ENCODE measurements around the gene SUPV3L1. TPM values are rescaled to one million over a fixed set of nuclear protein-coding genes. Genes with fewer than 3 reads are reported as not detected.

Gene SUPV3L1
- polyA plus RNA-seq, 12 donors = 27.4 to 52.7 (median 32.3) TPM; not detected in 1

DNA sequence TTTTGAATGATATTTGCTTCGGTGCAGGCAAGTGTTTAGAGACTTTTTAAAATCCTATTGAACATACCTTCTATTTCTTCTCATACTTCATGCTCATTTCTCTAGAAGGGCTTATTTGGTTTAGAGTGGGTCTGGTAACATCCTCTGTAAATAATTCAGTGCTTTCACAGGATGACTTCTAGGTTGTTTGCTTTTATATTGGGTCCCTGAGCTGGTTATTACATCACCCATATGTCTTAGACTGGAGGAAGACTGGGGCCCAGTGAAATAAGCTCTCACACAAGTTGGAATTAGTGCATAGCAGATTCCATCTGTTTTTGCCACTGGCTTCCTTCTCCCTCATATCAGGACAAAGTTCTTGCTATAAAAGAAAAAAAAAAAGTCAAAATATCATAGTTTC lies 6.5 kb downstream of the SUPV3L1 start:
- DNase-seq = no peak

DNA sequence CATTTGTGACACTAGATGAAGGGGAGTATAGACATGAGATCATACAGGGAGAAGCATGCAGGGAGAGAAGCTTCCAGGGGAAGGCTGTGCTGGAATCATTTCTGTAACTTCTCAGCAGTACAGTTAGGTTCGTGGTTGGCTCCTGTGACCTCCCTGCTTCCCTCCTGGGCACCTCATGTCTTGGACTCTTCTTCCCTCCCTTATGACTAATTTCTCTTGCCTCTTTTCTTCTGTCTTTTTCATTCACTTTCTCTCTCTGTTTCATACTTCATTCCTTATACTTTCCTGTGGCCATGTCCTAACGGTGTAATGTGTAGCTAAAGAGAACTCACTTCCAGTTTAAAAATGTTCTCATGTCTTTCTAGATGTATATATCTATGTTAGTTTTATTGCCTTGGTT lies 21.0 kb downstream of the SUPV3L1 start:
- no peak for DNase-seq

DNA sequence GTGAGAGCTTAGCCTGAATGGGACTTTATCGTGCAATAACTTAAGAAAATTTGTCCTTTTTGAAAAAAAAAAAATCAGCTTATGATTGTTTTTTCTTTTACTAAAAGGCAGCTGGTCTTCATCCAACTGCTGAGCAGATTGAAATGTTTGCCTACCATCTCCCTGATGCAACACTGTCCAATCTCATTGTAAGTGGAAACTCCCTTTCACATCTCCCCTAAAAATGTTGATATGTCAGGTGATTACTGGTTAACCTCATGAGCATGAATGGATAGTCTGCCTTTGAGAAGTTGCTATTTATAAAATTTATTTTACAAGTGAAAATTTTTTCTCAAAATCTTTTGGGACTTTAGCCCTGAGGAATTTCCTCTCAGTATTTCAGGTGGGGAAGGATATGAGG lies 22.3 kb downstream of the SUPV3L1 start:
- no peak for DNase-seq

DNA sequence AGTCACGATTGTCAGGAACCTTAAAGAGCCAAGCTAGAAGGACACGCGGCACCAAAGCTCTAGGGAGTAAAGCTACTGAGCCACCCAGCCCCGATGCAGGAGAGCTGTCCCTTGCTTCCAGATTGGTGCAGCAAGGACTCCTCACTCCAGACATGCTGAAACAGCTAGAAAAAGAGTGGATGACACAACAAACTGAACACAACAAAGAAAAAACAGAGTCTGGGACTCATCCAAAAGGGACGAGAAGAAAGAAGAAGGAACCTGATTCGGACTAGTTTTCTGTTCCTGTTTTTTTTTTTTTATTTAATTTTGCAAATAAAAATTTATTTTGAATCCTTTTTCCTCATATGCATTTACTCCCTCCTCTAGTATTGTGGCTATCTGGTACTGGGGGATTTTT lies 28.7 kb downstream of the SUPV3L1 start:
- DNase-seq = no peak

DNA sequence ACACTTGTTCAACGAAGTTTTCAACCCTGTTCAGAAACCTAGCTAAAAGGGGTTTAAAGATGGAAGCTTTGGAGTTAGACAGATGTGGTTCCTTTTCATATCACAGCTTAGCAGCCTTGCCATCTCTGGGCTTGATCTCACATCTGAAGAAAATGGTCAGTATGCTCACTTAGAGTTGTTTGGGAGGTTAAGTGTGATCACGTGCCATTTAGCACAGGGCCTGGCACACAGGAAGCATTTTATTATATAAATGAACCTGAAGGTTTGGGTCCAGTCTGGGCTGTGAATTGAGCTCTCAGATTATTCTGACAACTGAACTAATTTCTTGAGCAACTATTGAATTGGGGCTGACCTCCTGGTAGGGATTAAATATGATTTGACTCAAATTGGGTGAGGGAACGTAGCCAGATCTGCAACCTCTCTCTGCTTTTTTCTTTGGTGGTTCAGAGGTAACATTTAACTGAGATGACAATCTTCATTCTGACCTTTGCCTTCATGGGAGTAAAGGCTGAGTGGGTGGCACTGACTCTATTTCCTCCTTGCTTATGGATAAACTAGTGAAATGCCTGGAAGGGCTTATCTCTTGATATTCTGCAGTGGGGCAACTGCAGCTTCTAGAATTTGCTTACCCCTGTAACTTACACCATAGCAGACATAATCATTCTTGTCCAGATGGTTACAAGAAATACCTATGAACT lies 29.9 kb downstream of the SUPV3L1 start:
- DNase-seq = no peak

DNA sequence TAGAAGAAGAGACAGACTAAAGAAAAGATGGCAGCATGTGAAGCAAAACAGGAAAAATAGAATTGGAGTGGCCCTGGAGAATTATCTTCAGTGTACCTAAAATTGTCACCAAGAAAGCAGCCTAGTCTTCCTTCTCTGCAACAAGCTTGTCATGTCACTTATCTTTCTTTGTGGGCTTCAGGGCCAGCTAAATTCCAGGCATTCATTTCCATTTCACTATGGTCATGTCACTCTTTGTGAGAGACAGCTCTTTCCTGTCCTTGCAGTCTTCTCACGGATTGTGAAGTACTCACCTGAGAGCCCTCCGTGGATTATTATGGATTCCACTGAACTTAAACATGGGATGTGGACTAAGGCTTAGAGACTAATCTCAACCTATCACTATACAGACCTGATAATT lies 31.1 kb downstream of the SUPV3L1 start:
- DNase-seq = no peak

DNA sequence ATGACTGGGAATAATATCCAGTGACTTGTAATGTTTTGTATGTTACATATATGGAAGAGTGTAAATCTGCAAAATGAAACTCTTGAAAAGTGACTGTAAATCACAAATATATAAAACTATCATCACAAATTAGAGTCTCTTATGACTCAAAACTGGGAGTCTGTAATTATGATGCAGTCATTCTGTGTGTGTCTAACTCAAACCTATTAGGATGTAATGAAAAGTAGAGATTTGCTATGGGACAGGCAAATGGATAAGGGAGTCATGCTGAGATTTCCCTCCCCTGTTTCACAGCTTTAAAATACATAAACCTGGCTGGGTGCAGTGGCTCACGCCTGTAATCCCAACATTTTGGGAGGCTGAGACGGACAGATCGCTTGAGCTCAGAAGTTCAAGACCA lies 31.5 kb downstream of the SUPV3L1 start:
- DNase-seq = no peak

DNA sequence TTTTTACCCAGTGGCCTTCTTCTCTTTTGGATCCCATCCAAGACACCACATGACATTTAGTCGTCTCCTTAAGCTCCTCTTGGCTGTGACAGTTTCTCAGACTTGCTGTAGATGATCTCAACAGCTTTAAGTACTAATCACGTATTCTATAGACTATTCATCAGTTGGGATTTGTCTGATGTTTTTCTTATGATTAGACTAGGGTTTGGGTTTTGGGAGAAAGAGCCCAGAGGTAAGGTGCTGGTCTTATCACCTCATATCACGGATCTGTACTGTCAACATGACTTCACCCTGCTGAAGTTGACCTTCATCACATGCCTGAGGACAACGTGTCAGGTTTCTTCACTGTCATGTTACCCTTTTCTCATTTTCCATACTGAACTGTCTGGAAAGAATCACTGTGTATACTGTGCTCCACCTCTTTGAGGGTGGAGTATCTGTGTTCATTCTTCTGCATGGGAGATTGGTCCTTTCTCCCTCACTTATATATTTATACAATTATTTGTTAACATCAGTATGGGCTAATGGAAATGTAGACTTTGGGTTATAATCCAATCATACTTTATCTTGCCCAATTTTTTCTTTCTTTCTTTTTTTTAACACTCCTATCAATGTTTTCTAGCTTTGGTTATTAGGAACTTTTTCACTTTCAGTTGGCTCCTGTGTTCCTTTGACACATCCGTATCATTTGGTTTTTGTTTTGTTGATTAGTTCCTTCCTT lies 33.7 kb downstream of the SUPV3L1 start:
- DNase-seq = no peak

DNA sequence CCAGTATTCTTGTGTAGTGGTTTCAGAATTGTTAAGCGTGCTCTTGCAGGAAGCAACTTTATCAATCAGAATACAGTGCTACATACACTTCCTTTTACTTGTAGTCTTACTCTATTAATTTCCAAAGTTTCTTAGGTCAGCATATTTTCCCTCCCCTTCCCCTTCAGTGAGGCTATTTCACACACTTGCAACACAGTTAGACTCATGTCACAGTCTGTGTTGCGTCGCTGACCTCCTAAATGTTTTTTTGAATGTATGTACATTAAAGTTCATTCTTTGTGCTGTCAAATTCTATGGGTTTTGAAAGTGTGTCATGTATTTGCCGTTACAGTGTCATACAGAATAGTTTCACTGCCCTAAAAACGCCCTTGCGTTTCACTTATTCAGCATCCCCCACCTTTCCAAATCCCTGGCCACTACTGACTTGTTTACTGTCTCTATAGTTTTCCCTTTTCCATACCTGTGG lies 34.7 kb downstream of the SUPV3L1 start:
- no peak for DNase-seq

DNA sequence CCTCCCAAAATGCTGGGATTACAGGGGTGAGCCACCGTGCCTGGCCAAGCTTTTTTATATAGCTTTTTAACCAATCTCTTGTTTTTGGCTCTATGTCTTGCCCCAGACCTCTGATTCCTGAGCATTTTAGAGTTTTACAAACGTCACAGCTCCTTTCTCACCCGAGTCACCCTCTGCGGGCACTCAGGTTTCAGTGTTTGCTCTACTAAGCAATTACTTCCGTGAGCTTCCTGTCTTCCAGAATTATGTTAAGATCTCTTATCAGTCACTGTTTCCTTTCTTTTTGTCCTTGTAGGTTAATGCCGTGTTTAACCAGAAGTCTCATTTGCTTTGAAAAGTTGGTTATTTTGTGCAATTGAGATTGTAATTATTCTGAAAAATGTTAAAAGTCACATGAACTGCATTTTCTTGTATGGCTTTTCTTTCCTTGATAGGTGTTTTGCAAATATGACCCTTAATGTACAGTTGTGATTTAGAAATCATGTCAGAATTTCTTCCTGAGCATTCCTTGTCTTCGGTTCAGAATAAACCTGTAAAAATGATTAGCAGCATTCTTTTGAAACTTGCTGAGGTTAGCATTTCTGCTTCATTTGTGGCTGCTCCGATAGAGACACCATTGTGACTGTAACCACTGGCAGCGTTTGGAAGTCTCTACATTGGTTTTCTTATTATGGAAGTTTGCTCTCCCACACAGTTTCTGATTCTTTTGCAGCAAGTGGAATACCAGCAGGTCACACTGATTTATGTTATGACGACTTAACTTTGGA lies 35.6 kb downstream of the SUPV3L1 start:
- DNase-seq = no peak

DNA sequence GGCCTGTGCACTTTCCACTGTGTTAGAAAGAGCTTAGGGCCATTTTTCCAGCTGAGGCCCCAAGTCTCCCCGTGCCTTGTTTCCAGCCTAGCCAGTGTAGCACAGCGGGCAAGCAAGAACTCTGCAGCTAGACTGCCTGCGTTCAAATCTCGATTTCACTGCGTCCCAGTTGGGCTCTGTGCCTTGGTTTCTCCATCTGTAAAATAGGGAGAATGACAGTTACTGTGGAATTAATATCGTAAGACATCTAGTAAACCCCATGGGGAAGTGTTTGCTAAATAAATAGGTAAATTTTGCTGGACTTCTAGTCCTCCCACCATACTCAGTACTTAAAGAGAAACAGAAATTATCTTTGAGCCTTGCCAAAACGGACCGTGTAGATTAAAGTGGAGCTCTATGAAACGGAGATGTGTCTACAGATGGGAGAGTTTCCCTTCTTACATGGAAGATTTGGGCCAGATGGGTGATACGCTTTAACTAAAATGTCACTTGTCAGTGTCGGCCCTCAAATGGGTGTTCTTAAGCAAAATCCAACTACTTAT lies 36.6 kb downstream of the SUPV3L1 start:
- DNase-seq = no peak

DNA sequence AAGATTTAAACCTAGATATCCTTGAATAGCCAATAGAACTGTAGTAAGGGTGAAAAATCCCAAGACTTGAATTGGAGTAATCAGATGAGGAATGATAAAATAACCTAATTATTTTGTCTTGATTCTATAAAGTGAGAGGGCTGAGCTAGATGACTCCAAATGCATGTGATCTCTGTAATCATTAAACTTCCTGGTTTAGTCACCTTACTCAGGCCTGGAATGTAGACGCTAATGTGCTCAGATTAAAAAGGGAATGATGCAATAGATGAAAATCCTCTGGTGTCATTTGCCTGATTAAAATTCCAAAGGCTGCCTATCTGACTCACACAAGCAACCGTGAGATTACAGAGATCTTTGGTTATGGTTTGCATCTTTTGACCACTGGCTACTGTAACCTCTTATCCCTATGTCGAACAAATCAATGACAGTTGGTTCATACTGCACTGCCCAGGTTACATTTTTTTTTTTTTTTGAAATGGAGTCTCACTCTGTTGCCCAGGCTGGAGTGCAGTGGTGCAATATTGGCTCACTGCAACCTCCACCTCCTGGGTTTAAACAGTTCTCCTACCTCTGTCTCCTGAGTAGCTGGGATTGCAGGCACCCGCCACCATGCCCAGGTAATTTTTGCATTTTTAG lies 37.2 kb downstream of the SUPV3L1 start:
- no peak for DNase-seq

DNA sequence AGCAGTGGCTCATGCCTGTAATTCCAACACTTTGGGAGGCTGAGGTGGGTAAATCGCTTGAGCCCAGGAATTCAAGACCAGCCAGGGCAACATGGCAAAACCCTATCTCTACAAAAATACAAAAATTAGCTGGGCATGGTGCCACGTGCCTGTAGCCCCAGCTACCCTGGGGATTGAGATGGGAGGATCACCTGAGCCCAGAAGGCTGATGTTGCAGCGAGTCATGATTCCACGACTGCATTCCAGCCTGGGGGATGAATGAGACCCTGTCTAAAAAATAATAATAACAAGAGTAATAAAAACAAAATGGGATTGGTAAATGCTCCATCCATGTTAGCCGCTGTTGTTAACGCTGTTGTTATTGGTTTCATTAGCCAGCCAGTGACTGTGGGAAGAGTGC lies 38.8 kb downstream of the SUPV3L1 start:
- DNase-seq = no peak

DNA sequence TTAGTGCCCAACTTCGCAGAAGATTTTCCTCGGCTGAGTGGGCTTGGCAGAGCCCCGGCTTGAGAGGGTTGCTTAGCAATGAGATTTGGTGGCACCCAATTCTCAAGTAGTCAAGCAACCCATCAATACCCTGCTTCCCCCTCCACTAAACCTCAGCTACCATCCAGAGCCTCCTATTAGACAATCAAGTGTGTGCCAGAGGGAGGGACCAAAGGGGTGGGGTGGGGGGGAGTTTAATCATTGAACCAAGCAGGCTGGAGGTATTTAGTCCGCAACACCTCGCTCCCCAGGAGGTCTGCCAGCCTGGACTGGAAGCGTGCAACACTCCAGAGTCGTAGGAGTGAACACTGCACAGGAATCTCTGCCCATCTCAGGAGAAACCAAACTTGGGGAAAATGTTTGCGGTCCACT lies 40.0 kb downstream of the SUPV3L1 start, which contains the start of gene HKDC1:
TSS of gene HKDC1 (plus strand) at position 292 of the 411 bp plus-strand sequence. CDS start at position 396, 104 bp downstream.
- DNase-seq = no peak

DNA sequence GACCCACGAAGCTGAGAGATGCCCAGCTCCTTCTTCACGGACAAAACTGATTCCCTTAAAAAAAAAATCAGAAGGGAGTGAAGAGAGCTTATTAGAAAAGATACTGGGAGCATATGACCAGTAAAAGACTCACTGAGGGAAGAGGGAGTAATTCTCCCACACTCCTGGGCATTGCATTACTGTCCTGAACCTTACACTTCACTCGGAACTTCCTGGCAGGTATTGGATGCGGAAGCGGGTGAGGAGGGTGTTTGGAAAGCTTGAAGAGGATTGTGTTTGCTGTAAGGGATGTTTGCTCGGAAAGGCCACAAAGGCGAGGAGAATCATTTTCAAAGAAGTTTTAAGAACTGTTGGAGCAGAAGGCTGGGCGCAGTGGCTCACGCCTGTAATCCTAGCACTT lies 40.5 kb downstream of the SUPV3L1 start:
- no peak for DNase-seq

DNA sequence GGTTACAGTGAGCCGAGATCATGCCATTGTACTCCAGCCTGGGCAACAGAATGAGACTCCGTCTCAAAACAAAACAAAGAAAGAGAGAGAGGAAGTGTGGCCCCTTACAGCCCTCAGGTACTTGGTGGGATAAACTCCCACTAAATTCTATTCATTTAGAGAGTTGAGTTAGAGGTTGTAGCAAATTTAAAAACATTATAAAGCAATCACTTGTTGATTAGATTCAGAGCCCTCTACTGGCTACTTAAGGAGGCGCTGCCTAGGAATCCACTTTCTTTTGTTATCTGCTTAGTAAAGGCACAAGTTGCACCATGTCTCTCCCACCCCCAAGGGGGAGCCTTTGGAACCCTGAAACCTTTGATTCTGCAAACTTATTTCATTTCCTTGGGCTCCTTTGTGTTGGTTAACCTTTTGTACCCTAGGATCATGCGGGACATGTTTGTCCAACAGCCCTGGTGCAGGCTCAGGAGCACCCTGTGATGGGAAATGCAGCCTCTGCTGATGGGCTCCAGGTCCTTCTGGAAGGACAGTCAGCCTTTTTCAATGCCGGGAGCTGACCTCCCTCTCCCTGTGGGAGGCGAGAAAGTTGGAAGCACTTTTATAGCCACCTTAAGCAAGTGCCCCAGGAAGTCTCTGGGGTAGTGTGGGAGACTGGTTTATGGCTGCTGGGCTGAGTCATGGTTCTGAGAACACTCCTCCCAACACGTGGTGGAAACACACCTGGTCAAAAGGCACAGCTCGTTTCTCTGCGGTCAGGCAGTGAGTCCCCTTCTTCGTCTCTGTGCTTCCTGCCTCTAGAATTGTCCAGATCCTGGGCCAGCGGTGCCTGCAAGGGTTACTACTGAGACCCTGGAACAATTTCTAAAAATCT lies 42.4 kb downstream of the SUPV3L1 start:
- DNase-seq = peak; percentile 18

DNA sequence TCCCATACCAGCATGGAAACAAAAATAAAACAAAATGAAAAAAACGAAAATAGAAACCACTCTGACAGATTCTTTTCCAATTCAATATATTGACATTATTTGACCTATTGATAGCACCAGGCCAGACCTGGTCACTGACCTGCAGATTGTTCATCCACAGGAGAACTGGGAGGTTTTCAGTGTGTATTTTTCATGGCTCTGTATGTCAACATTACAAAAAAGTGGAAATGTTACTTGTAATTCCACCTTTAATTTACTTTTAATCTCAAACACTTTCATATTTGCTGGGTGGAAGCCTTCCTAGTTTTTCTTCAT lies 43.0 kb downstream of the SUPV3L1 start:
- no peak for DNase-seq

DNA sequence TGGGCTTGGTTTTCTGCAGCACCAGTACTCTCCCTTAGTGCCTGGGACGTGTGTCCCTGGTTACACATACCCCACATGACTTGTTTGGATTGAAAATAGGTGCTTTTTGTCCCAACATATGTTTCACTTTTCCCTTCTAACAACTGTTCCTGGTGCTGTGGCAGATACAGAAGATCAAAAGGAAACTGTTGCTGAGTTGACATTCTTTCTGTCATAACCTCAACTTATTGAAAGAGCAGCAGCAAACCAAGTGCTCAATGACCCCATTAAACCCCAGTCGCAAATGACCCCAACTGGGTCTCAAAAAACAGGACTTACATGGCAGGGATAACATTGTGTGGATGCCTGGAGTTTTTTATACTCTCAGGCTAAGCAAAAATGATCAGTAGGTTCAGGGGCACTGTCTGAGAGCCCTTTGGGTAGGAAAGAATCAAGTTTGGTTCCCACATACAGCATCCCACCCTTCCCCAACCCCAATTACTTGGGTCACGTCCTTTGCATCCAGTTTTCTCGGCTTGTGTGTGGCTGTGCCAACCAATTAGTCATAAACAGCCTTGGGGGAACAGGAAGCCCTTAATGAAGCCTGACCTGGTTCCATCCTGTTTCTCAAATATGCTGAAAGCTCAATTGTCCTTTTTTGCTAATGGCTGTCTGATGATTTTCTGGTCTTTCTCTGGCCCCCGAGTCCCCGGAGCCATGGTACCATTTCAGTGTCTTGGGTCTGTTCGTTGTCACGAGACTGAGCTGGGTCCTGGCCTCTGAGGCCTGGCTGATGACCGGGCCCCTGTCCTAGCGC lies 45.0 kb downstream of the SUPV3L1 start:
- no peak for DNase-seq

DNA sequence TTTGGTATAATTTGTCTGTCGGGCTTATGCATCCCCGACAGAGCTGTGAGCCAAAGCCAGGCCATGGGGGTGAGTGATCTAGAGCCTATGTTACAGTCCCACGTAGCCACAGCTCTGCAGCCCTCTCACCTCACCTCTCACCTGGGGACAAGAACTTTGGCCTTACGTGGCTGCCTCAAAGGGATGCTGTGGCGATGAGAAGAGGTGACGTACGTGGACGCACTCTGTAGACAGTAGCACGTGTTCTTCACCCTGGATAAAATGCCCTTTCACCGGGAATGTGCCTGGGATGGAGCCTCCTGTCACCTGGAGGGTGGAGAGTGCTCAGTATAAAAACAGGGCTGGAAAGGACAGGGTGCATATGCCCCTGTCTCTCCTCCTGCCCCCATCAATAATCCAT lies 45.6 kb downstream of the SUPV3L1 start:
- no peak for DNase-seq

DNA sequence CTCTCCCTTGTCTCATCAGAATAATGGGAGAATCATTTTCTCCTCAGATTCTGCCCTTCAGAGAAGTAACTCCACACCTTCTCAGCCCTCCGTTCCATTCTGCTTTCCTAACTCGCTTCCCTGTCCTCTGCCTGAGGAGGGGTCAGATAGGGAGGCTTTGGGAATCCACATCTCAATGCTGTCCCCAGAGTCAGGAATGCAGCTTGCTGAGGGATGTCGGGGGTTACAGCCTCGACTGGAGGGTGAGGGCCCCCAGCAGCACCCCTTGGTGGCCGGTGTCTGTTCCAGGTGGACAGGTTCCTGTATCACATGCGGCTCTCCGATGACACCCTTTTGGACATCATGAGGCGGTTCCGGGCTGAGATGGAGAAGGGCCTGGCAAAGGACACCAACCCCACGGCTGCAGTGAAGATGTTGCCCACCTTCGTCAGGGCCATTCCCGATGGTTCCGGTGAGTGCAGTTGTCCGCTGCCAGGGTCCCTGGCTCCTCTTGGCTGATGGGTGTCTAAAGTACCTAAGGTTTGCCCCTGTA lies 47.0 kb downstream of the SUPV3L1 start:
- no peak for DNase-seq

Measured in muscle of arm (tissue), 12 donors.